Astrocyte (in vitro differentiated cells and primary cell): ENCODE data around the gene PHC2.

ENCODE experiments used
- EZH2 ChIP-seq: IDR thresholded peaks from 2 replicates; pipeline ENCODE4 v1.6.1; 2012; ENCODE audit warnings: mild to moderate bottlenecking, low read length, inconsistent platforms; ENCODE audit not compliant: insufficient read depth
- TF ChIP-seq, protein P1 (sequence below): IDR thresholded peaks from 2 replicates; pipeline ENCODE4 v1.5.1; 2011; ENCODE audit warnings: low read depth, mild to moderate bottlenecking, inconsistent platforms, low read length, moderate library complexity; ENCODE audit not compliant: insufficient read depth

DNA sequence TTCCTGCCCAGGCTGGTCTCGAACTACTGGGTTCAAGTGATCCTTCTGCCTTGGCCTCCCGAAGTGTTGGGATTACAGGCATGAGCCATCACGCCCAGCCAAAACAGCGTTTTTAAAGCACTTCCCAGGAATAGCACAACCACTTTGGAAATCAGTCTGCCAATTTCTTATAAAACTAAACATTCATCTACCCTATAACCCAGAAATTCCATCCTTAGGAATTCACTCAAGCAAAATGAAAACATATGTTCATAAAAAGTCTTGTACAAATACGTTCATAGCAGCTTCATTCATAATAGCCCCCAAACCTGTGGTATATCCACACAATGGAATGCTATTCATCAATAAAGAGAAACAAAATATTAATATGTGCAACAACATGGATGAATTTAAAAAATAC is 36.1 kb downstream of the PHC2 start:
- TF ChIP-seq, protein P1, sequence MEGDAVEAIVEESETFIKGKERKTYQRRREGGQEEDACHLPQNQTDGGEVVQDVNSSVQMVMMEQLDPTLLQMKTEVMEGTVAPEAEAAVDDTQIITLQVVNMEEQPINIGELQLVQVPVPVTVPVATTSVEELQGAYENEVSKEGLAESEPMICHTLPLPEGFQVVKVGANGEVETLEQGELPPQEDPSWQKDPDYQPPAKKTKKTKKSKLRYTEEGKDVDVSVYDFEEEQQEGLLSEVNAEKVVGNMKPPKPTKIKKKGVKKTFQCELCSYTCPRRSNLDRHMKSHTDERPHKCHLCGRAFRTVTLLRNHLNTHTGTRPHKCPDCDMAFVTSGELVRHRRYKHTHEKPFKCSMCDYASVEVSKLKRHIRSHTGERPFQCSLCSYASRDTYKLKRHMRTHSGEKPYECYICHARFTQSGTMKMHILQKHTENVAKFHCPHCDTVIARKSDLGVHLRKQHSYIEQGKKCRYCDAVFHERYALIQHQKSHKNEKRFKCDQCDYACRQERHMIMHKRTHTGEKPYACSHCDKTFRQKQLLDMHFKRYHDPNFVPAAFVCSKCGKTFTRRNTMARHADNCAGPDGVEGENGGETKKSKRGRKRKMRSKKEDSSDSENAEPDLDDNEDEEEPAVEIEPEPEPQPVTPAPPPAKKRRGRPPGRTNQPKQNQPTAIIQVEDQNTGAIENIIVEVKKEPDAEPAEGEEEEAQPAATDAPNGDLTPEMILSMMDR = no peak
- no peak for TF ChIP-seq EZH2
